Measurements from ENCODE around the gene WASL.

Gene WASL

DNA sequence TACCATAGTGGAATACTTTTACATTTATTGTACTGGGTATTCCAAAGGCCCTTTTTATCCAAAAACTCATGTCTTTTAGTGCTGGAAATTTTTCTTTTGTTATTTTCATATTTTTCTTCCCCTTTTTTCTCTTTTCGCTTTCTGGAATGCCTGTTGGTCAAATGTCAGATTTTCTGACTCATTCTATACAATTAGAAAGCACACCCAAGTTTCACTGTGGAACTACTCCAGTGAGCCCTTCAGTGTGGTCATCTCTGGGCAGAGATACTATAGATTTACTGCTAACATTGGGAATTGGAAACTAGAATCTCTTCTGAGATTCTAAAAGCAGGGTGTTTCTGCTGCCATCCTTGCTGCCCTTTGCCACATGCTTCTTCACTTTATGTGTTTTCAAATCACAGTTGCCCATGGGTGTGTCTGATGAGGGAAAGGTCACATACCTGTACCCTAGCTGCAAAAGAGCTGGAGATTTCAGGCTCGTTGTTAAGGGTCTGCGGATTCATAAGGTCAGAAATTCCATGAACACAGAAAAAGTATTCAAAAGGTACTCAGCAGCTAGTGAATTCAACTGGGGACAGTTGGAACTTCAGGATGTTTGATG lies 5.6 kb upstream of the WASL start:
- no peaks in the 10 kb centered on the region for H3K9me3 ChIP-seq (ENCODE audit: control extremely low read depth in 1 of 5, control insufficient read depth in 4 of 5, insufficient read depth in 2 of 5, low read depth in 1 of 5, low read length in 4 of 5)
- no peaks in the 10 kb centered on the region for H3K36me3 ChIP-seq (ENCODE audit: control insufficient read depth in 4 of 4, insufficient read depth in 4 of 4, low read length in 3 of 4)
- H3K27me3 ChIP-seq (replicated peaks in 2 of 5; ENCODE audit: control insufficient read depth in 4 of 5, insufficient read depth in 5 of 5, low read length in 4 of 5), result no peaks in the 10 kb centered on the region
- H3K4me3 ChIP-seq (ENCODE audit: control insufficient read depth in 1 of 7, extremely low read depth in 1 of 7, insufficient read depth in 4 of 7, low read depth in 2 of 7, low read length in 6 of 7), result no peak overlapping the region
- WGBS (ENCODE audit: insufficient coverage), result 93% methylated on average over 2 of the region's 3 CpGs
- ChIA-PET CTCF (interaction anchor here (0.8 kb wide), 1 partner anchor 18 kb away, joined by 3 read pairs; no protein-coding TSS in a partner anchor), POLR2A (no interaction called here)
- peaks cover 2 to 29% (median 9%) of the 10 kb centered on the region in 4 experiments for H3K4me1 ChIP-seq (ENCODE audit: control extremely low read depth in 1 of 4, control insufficient read depth in 4 of 4, insufficient read depth in 4 of 4, low read length in 3 of 4)
- H3K27ac ChIP-seq (ENCODE audit: insufficient read depth in 1 of 2, low read depth in 1 of 2, low read length in 2 of 2, poor library complexity in 1 of 2, severe bottlenecking in 2 of 2), result no peak overlapping the region
- no peak for DNase-seq

DNA sequence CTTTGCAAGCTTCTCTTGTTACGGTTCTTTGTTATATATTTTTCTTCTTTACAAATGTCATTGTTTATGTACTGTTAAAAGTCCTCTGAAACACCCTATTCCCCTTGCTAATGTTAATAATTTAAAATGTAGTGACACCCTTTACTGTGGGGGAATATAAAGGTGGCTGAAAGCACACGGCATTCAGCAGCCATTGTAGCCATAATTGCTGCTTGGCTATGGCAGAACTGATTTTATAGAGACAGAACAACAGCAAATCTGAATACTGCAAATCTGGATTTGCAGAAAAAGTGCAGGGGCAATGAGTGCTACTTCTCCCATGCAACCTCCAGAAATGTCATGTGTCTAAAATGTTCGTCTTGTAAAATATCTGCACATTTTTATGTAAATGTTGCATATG lies 3.7 kb upstream of the WASL start:
- WGBS (ENCODE audit: insufficient coverage), result 82% methylated on average over 1 of the region's 3 CpGs
- no peak overlapping the region for H3K27ac ChIP-seq (ENCODE audit: insufficient read depth in 1 of 2, low read depth in 1 of 2, low read length in 2 of 2, poor library complexity in 1 of 2, severe bottlenecking in 2 of 2)
- DNase-seq, result no peak
- no peaks in the 10 kb centered on the region for H3K9me3 ChIP-seq (ENCODE audit: control extremely low read depth in 1 of 5, control insufficient read depth in 4 of 5, insufficient read depth in 2 of 5, low read depth in 1 of 5, low read length in 4 of 5)
- no peaks in the 10 kb centered on the region for H3K27me3 ChIP-seq (replicated peaks in 2 of 5; ENCODE audit: control insufficient read depth in 4 of 5, insufficient read depth in 5 of 5, low read length in 4 of 5)
- H3K4me1 ChIP-seq (ENCODE audit: control extremely low read depth in 1 of 4, control insufficient read depth in 4 of 4, insufficient read depth in 4 of 4, low read length in 3 of 4), result peaks cover 2 to 35% (median 14%) of the 10 kb centered on the region in 4 experiments
- H3K4me3 ChIP-seq (ENCODE audit: control insufficient read depth in 1 of 7, extremely low read depth in 1 of 7, insufficient read depth in 4 of 7, low read depth in 2 of 7, low read length in 6 of 7), result peak overlapping the region in 2 of 7 experiments; percentile 31 to 50
- ChIA-PET CTCF (no interaction called here), POLR2A (no interaction called here)
- no peaks in the 10 kb centered on the region for H3K36me3 ChIP-seq (ENCODE audit: control insufficient read depth in 4 of 4, insufficient read depth in 4 of 4, low read length in 3 of 4)

DNA sequence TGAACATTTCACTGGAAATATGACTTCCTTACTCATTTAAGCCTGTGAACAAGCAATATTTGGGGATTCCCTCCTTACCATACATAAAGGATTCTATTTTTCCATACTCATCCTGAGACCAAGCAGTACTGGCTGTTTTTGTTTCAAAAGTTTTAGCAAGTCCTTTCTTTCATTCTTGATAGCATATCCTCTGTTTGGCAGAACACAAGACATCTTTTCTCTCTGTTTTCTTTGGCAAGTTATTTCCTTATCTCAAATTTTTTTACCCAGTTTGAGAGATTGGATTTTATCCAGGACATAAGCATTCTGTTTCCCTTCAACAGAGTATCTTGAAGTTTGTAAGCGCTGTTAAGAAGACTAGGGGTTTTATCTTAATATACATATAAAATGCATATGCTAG lies 3.0 kb upstream of the WASL start:
- no CpG with 5 or more reads among the region's 1 CpG for WGBS (ENCODE audit: insufficient coverage)
- H3K4me3 ChIP-seq (ENCODE audit: control insufficient read depth in 1 of 7, extremely low read depth in 1 of 7, insufficient read depth in 4 of 7, low read depth in 2 of 7, low read length in 6 of 7), result peak overlapping the region in 2 of 7 experiments; percentile 31 to 50
- H3K27ac ChIP-seq (ENCODE audit: insufficient read depth in 1 of 2, low read depth in 1 of 2, low read length in 2 of 2, poor library complexity in 1 of 2, severe bottlenecking in 2 of 2), result peak overlapping the region in 1 of 2 experiments; percentile 31
- H3K27me3 ChIP-seq (replicated peaks in 2 of 5; ENCODE audit: control insufficient read depth in 4 of 5, insufficient read depth in 5 of 5, low read length in 4 of 5), result no peaks in the 10 kb centered on the region
- CTCF ChIA-PET, result no interaction called here
- DNase-seq, result no peak
- POLR2A ChIA-PET, result no interaction called here
- no peaks in the 10 kb centered on the region for H3K9me3 ChIP-seq (ENCODE audit: control extremely low read depth in 1 of 5, control insufficient read depth in 4 of 5, insufficient read depth in 2 of 5, low read depth in 1 of 5, low read length in 4 of 5)
- H3K36me3 ChIP-seq (ENCODE audit: control insufficient read depth in 4 of 4, insufficient read depth in 4 of 4, low read length in 3 of 4), result no peaks in the 10 kb centered on the region
- peaks cover 8 to 43% (median 22%) of the 10 kb centered on the region in 4 experiments for H3K4me1 ChIP-seq (ENCODE audit: control extremely low read depth in 1 of 4, control insufficient read depth in 4 of 4, insufficient read depth in 4 of 4, low read length in 3 of 4)

DNA sequence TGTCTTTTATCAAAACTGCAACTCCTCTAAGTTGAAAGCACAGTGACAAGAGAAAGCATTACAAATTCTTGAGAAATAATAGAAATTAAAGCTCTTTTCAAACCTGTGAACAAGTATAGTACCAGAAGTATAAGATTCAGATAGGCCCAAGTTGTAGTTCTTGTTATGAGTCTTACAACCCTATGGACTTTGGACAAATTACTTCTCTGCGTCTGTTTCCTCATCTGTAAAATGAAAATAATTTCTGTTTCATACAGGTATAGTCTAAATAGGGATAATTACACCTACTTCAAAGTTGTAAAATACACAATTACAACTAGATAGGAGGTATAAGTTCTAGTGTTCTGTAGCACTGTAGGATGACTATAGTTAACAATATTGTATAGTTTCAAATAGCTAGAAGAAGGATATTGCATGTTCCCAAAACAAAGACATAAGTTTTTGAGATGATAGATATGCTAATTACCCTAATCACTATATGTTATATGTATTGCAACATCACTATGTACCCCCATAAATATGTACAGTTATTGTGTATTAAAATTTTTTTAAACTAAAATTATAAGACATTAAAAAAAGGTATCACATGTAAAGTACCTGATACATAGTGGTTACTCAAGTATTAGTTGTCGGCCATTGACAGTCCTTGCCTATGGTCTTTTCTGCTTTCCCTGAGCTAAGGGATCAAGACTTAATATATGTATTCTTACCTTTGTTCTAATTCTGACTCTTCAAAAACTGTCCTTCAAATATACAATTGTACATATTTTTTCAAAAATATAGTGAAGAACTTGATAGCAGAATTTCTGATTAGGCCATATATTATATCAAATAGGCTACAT lies 1.8 kb upstream of the WASL start:
- no CpG with 5 or more reads among the region's 2 CpGs for WGBS (ENCODE audit: insufficient coverage)
- DNase-seq, result no peak
- ChIA-PET CTCF (interaction anchor here (0.6 to 0.9 kb wide), 2 partner anchors 11 to 69 kb away, joined by 4 read pairs; no protein-coding TSS in a partner anchor), POLR2A (no interaction called here)
- H3K9me3 ChIP-seq (ENCODE audit: control extremely low read depth in 1 of 5, control insufficient read depth in 4 of 5, insufficient read depth in 2 of 5, low read depth in 1 of 5, low read length in 4 of 5), result no peaks in the 10 kb centered on the region
- H3K36me3 ChIP-seq (ENCODE audit: control insufficient read depth in 4 of 4, insufficient read depth in 4 of 4, low read length in 3 of 4), result no peaks in the 10 kb centered on the region
- peak overlapping the region in 3 of 7 experiments; percentile 91 to 93 (median 93) for H3K4me3 ChIP-seq (ENCODE audit: control insufficient read depth in 1 of 7, extremely low read depth in 1 of 7, insufficient read depth in 4 of 7, low read depth in 2 of 7, low read length in 6 of 7)
- H3K27me3 ChIP-seq (replicated peaks in 2 of 5; ENCODE audit: control insufficient read depth in 4 of 5, insufficient read depth in 5 of 5, low read length in 4 of 5), result no peaks in the 10 kb centered on the region
- H3K4me1 ChIP-seq (ENCODE audit: control extremely low read depth in 1 of 4, control insufficient read depth in 4 of 4, insufficient read depth in 4 of 4, low read length in 3 of 4), result peaks cover 14 to 55% (median 31%) of the 10 kb centered on the region in 4 experiments
- peak overlapping the region in 1 of 2 experiments; percentile 95 for H3K27ac ChIP-seq (ENCODE audit: insufficient read depth in 1 of 2, low read depth in 1 of 2, low read length in 2 of 2, poor library complexity in 1 of 2, severe bottlenecking in 2 of 2)

DNA sequence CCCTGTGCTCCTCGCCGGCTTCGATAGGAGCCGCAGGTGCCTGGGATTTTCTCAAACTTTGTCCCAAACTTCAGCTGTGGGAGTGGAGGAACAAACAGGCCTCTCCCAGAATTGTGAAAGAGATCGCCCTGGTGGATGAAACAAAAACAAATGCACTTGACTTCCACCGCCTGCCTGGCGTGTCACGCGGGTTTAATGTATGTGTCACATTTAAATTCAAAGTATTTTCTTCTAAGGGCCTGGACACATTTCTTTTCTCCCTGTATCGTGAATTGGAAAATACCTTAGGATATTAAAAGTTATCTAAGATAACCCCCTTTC lies 694 bp upstream of the WASL start:
- H3K9me3 ChIP-seq (ENCODE audit: control extremely low read depth in 1 of 5, control insufficient read depth in 4 of 5, insufficient read depth in 2 of 5, low read depth in 1 of 5, low read length in 4 of 5), result no peaks in the 10 kb centered on the region
- no peaks in the 10 kb centered on the region for H3K27me3 ChIP-seq (replicated peaks in 2 of 5; ENCODE audit: control insufficient read depth in 4 of 5, insufficient read depth in 5 of 5, low read length in 4 of 5)
- no peaks in the 10 kb centered on the region for H3K36me3 ChIP-seq (ENCODE audit: control insufficient read depth in 4 of 4, insufficient read depth in 4 of 4, low read length in 3 of 4)
- peak overlapping the region; percentile 91 to 95 (median 93) for H3K4me3 ChIP-seq (ENCODE audit: control insufficient read depth in 1 of 7, extremely low read depth in 1 of 7, insufficient read depth in 4 of 7, low read depth in 2 of 7, low read length in 6 of 7)
- 0% methylated on average over 3 of the region's 10 CpGs for WGBS (ENCODE audit: insufficient coverage)
- peaks cover 18 to 66% (median 35%) of the 10 kb centered on the region in 4 experiments for H3K4me1 ChIP-seq (ENCODE audit: control extremely low read depth in 1 of 4, control insufficient read depth in 4 of 4, insufficient read depth in 4 of 4, low read length in 3 of 4)
- peak overlapping the region; percentile 75 to 95 for H3K27ac ChIP-seq (ENCODE audit: insufficient read depth in 1 of 2, low read depth in 1 of 2, low read length in 2 of 2, poor library complexity in 1 of 2, severe bottlenecking in 2 of 2)
- ChIA-PET CTCF (interaction anchor here (0.8 to 2.1 kb wide), 10 partner anchors 8 to 192 kb away, joined by 3 to 7 read pairs (median 4); partner anchors contain the start of gene NDUFA5), POLR2A (interaction anchor here (0.7 to 1.2 kb wide), 5 partner anchors 8 to 215 kb away, joined by 3 to 6 read pairs (median 5); no protein-coding TSS in a partner anchor)
- peak; percentile 68 to 87 (median 79) for DNase-seq

DNA sequence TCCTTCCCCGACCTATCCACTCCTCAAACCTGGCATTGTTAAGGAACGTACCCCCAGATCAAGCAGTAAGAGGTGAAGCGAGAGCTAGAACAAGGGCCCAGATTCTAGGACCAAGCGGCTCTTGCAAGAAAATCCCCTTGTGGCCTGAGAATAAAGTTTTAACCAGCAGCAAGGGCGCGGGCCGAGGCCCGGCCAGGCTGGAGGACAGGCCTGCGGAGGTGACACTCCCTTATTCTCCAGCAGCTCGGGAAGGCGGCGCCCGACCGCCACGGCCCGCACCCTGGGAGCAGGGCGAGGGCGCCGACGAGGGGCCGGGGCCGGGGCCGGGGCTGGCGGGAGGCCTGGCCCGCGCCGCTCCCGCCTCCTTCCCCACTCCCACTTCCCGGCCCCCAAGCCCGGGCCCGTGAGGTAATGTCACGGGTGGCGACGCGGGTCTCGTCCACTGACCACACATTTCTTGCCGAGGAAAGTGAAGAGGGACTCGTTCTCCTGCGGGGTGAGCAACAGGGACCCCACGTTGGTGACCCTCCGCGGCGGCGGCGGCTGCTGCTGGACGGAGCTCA lies 551 bp downstream of the WASL start:
- Histone ChIP-seq H3K4me3 (ENCODE audit: control insufficient read depth in 1 of 7, extremely low read depth in 1 of 7, insufficient read depth in 4 of 7, low read depth in 2 of 7, low read length in 6 of 7) (peak overlapping the region; percentile 91 to 95 (median 93)), H3K4me1 (ENCODE audit: control extremely low read depth in 1 of 4, control insufficient read depth in 4 of 4, insufficient read depth in 4 of 4, low read length in 3 of 4) (peaks cover 18 to 71% (median 38%) of the 10 kb centered on the region in 4 experiments), H3K9me3 (ENCODE audit: control extremely low read depth in 1 of 5, control insufficient read depth in 4 of 5, insufficient read depth in 2 of 5, low read depth in 1 of 5, low read length in 4 of 5) (no peaks in the 10 kb centered on the region), H3K27me3 (replicated peaks in 2 of 5; ENCODE audit: control insufficient read depth in 4 of 5, insufficient read depth in 5 of 5, low read length in 4 of 5) (no peaks in the 10 kb centered on the region), H3K27ac (ENCODE audit: insufficient read depth in 1 of 2, low read depth in 1 of 2, low read length in 2 of 2, poor library complexity in 1 of 2, severe bottlenecking in 2 of 2) (peak overlapping the region; percentile 75 to 95), H3K36me3 (ENCODE audit: control insufficient read depth in 4 of 4, insufficient read depth in 4 of 4, low read length in 3 of 4) (no peaks in the 10 kb centered on the region)
- POLR2A ChIA-PET, result interaction anchor here (1.0 to 1.2 kb wide), 2 partner anchors 21 to 23 kb away, joined by 3 to 6 read pairs; no protein-coding TSS in a partner anchor
- CTCF ChIA-PET, result interaction anchor here (0.7 to 2.1 kb wide), 9 partner anchors 12 to 1081 kb away, joined by 3 to 7 read pairs (median 3); no protein-coding TSS in a partner anchor
- WGBS (ENCODE audit: insufficient coverage), result 0% methylated on average over 44 of the region's 46 CpGs
- DNase-seq, result peak; percentile 54 to 80 (median 72)
